ENCODE data around the gene OR14A16.

The OR14A16 gene

GRCh38 chr1:247824023-247824422 is at the start of gene OR14A16:
Gene OR14A16, minus strand, starts transcription at chr1:247824119. Its CDS starts 8,390 bp downstream, at chr1:247815729.
- DNase-seq: no peak

- DNase-seq: no peak
Measured at GRCh38 chr1:247865416-247865815, 41.5 kb upstream of the OR14A16 start.

- no peak for DNase-seq
Measured at GRCh38 chr1:247864644-247865043, 40.7 kb upstream of the OR14A16 start.

GRCh38 chr1:247862756-247863155 is 38.8 kb upstream of the OR14A16 start:
- no peak for DNase-seq

- no peak for DNase-seq
Measured at GRCh38 chr1:247857985-247858619, 34.2 kb upstream of the OR14A16 start.

GRCh38 chr1:247857069-247857984 is 33.4 kb upstream of the OR14A16 start, which contains the start of gene TRIM58:
Gene TRIM58, plus strand, starts transcription at chr1:247857187. Its CDS starts 60 bp downstream, at chr1:247857247.
- no peak for DNase-seq

GRCh38 chr1:247855911-247856310 is 32.0 kb upstream of the OR14A16 start:
- DNase-seq: no peak

- DNase-seq: no peak
Measured at GRCh38 chr1:247854899-247855545, 31.1 kb upstream of the OR14A16 start.

GRCh38 chr1:247849616-247850015 is 25.7 kb upstream of the OR14A16 start:
- no peak for DNase-seq

- no peak for DNase-seq
Measured at GRCh38 chr1:247848346-247848745, 24.4 kb upstream of the OR14A16 start.

GRCh38 chr1:247845693-247846017 is 21.7 kb upstream of the OR14A16 start:
- DNase-seq: no peak

- no peak for DNase-seq
Measured at GRCh38 chr1:247845011-247845692, 21.2 kb upstream of the OR14A16 start.

GRCh38 chr1:247843411-247843810 is 19.5 kb upstream of the OR14A16 start:
- no peak for DNase-seq

- no peak for DNase-seq
Measured at GRCh38 chr1:247841796-247842195, 17.9 kb upstream of the OR14A16 start, which contains the start of gene OR11L1. Gene OR11L1, minus strand, starts transcription at chr1:247841896. Its CDS starts 0 bp downstream, at chr1:247841896.

GRCh38 chr1:247840818-247841217 is 16.9 kb upstream of the OR14A16 start:
- DNase-seq: no peak

GRCh38 chr1:247833601-247834000 is 9.7 kb upstream of the OR14A16 start:
- DNase-seq: no peak

GRCh38 chr1:247829656-247830055 is 5.7 kb upstream of the OR14A16 start:
- DNase-seq: no peak

- DNase-seq: no peak
Measured at GRCh38 chr1:247825362-247825761, 1.4 kb upstream of the OR14A16 start.

GRCh38 chr1:247822060-247822459 is 1.9 kb downstream of the OR14A16 start:
- DNase-seq: no peak

- no peak for DNase-seq
Measured at GRCh38 chr1:247812637-247813036, 11.3 kb downstream of the OR14A16 start.

GRCh38 chr1:247797518-247797917 is 26.4 kb downstream of the OR14A16 start:
- DNase-seq: no peak

- no peak for DNase-seq
Measured at GRCh38 chr1:247769603-247770002, 54.3 kb downstream of the OR14A16 start.

Measured in hippocampal formation (tissue), 2 donors.